Neural cell (in vitro differentiated cells): ENCODE data around the gene COPS7A. TPM values are rescaled to one million over a fixed set of nuclear protein-coding genes. Genes with fewer than 3 reads are reported as not detected.

Experiments
- H2AFZ ChIP-seq: fragments of 200-600, 300-800 bp; sonication (generic), shearing (Covaris generic); 2 replicates; pipeline ENCODE4 v1.6.0; 2014; ENCODE audit warnings: low read depth, mild to moderate bottlenecking, antibody characterized with exemption, low read length, moderate library complexity
- H3F3A ChIP-seq: fragments of 200-600 bp; shearing (Covaris generic); 2 replicates; pipeline ENCODE4 v1.6.1; 2016; ENCODE audit warnings: mild to moderate bottlenecking, moderate library complexity, mixed read lengths, antibody characterized with exemption, low read length; ENCODE audit not compliant: insufficient read depth, poor library complexity, severe bottlenecking
- H3K27ac ChIP-seq: fragments of 200-600, 300-800 bp; sonication (generic), shearing (Covaris generic); 2 replicates; pipeline ENCODE4 v1.5.1; 2014; ENCODE audit warnings: mild to moderate bottlenecking, low read length, moderate library complexity
- H3K27me3 ChIP-seq: fragments of 300-800, 200-600 bp; sonication (generic), shearing (Covaris generic); 2 replicates; pipeline ENCODE4 v1.6.0; 2014; ENCODE audit warnings: mild to moderate bottlenecking, low read depth, low read length, moderate library complexity; ENCODE audit not compliant: insufficient read depth
- H3K36me3 ChIP-seq: fragments of 300-800, 200-600 bp; sonication (generic), shearing (Covaris generic); 2 replicates; pipeline ENCODE4 v1.5.1; 2014; ENCODE audit warnings: mild to moderate bottlenecking, antibody characterized with exemption, low read length, moderate library complexity; ENCODE audit not compliant: insufficient read depth
- H3K4me2 ChIP-seq: fragments of 300-800, 200-600 bp; sonication (generic), shearing (Covaris generic); 2 replicates; pipeline ENCODE4 v1.6.0; 2014; ENCODE audit warnings: mild to moderate bottlenecking, low read length
- H3K4me3 ChIP-seq: fragments of 300-800, 200-600 bp; sonication (generic), shearing (Covaris generic); 2 replicates; pipeline ENCODE4 v1.5.1; 2014; ENCODE audit warnings: mild to moderate bottlenecking, low read length, moderate library complexity
- H3K79me2 ChIP-seq: fragments of 200-600 bp; shearing (Covaris generic); replicated peaks from 2 replicates; pipeline ENCODE4 v1.6.0; 2014; ENCODE audit warnings: mild to moderate bottlenecking, low read length, moderate library complexity; ENCODE audit not compliant: insufficient read depth
- H3K9ac ChIP-seq: fragments of 300-800, 200-600 bp; sonication (generic), shearing (Covaris generic); 2 replicates; pipeline ENCODE4 v1.6.1; 2016; ENCODE audit warnings: mild to moderate bottlenecking, low read length, mixed read lengths
- H3K9me2 ChIP-seq: fragments of 200-600 bp; shearing (Covaris generic); 2 replicates; pipeline ENCODE4 v1.6.1; 2016; ENCODE audit warnings: mild to moderate bottlenecking, low read length, mixed read lengths; ENCODE audit not compliant: insufficient read depth
- H3K9me3 ChIP-seq: fragments of 200-600, 300-800 bp; sonication (generic), shearing (Covaris generic); 2 replicates; pipeline ENCODE4 v1.6.1; 2016; ENCODE audit warnings: mild to moderate bottlenecking, mixed run types, low read length, moderate library complexity, mixed read lengths
- H4K20me1 ChIP-seq: fragments of 200-600 bp; shearing (Covaris generic); 2 replicates; pipeline ENCODE4 v1.6.1; 2016; ENCODE audit warnings: mild to moderate bottlenecking, mixed run types; ENCODE audit not compliant: insufficient read depth
- CTCF ChIP-seq: fragments of 450-650 bp; IDR thresholded peaks from 2 replicates; pipeline ENCODE4 v1.5.1; 2014; ENCODE audit warnings: antibody characterized with exemption, mild to moderate bottlenecking, moderate library complexity; ENCODE audit not compliant: poor library complexity, severe bottlenecking
- EP300 ChIP-seq: fragments of 450-650 bp; conservative IDR thresholded peaks from 2 replicates; pipeline ENCODE4 v1.6.1; 2014; ENCODE audit warnings: antibody characterized with exemption, mild to moderate bottlenecking, moderate library complexity; ENCODE audit not compliant: poor library complexity, severe bottlenecking
- EZH2 ChIP-seq: fragments of 200-600, 300-800 bp; shearing (Covaris generic), sonication (generic); IDR thresholded peaks from 2 replicates; pipeline ENCODE4 v1.6.1; 2014; ENCODE audit warnings: antibody characterized with exemption, low read length, borderline replicate concordance, mild to moderate bottlenecking; ENCODE audit not compliant: insufficient read depth, poor library complexity, severe bottlenecking
- MXI1 ChIP-seq: fragments of 450-650 bp; conservative IDR thresholded peaks from 2 replicates; pipeline ENCODE4 v1.6.1; 2014; ENCODE audit warnings: antibody characterized with exemption, mild to moderate bottlenecking; ENCODE audit not compliant: poor library complexity, severe bottlenecking
- POLR2AphosphoS5 ChIP-seq: IDR thresholded peaks from 2 replicates; pipeline ENCODE4 v1.6.1; 2012
- RAD21 ChIP-seq: fragments of 450-650 bp; conservative IDR thresholded peaks from 2 replicates; pipeline ENCODE4 v1.6.1; 2014; ENCODE audit warnings: antibody characterized with exemption, mild to moderate bottlenecking, moderate library complexity
- REST ChIP-seq: IDR thresholded peaks from 2 replicates; pipeline ENCODE4 v1.6.1; 2012; ENCODE audit warnings: borderline replicate concordance
- TAF1 ChIP-seq: IDR thresholded peaks from 2 replicates; pipeline ENCODE4 v1.6.1; 2012; ENCODE audit warnings: low read depth
- polyA plus RNA-seq: library from polyadenylated mRNA; depleted of rRNA; stranded (reverse); fragments of >200 nt; gene quantifications from 2 replicates; pipeline ENCODE4 v1.2.3, GENCODE V29; 2014

COPS7A gene
- polyA plus RNA-seq, 1 donor from 2014 or later, result 45.8 TPM

GRCh38 chr12:6771091-6771495 lies 47.2 kb downstream of the COPS7A start:
- H3K9ac ChIP-seq, result peak overlapping the region; percentile 20
- no peak overlapping the region for H3K4me2 ChIP-seq
- no peaks in the 10 kb centered on the region for H3K9me2 ChIP-seq
- TF ChIP-seq POLR2AphosphoS5 (peak; percentile 5), REST (no peak), EZH2 (no peak)
- H3K27me3 ChIP-seq, result no peaks in the 10 kb centered on the region
- no peaks in the 10 kb centered on the region for H3K9me3 ChIP-seq
- no peak overlapping the region for H2AFZ ChIP-seq
- peaks cover 6% of the 10 kb centered on the region for H3F3A ChIP-seq
- H3K27ac ChIP-seq, result no peak overlapping the region
- H3K4me3 ChIP-seq, result no peak overlapping the region
- peaks cover 49% of the 10 kb centered on the region for H3K79me2 ChIP-seq
- peaks cover 33% of the 10 kb centered on the region for H4K20me1 ChIP-seq
- peaks cover 4% of the 10 kb centered on the region for H3K36me3 ChIP-seq

- Histone ChIP-seq H3K79me2 (peaks cover 49% of the 10 kb centered on the region), H3K9ac (no peak overlapping the region), H2AFZ (no peak overlapping the region), H4K20me1 (peaks cover 33% of the 10 kb centered on the region), H3K4me2 (no peak overlapping the region), H3K9me3 (no peaks in the 10 kb centered on the region), H3K27me3 (no peaks in the 10 kb centered on the region), H3K4me3 (no peak overlapping the region), H3K9me2 (no peaks in the 10 kb centered on the region), H3F3A (peaks cover 6% of the 10 kb centered on the region), H3K36me3 (peaks cover 4% of the 10 kb centered on the region), H3K27ac (no peak overlapping the region)
- TF ChIP-seq POLR2AphosphoS5 (peak; percentile 26), TAF1 (no peak)
These were observed 47.9 kb downstream of the COPS7A start for GRCh38 chr12:6771509-6772330.

- H3F3A ChIP-seq, result peaks cover 6% of the 10 kb centered on the region
- no peak within 1 kb of the TSS for H3K4me3 ChIP-seq
- no peak within 1 kb of the TSS for H3K27ac ChIP-seq
- H3K36me3 ChIP-seq, result peaks cover 4% of the 10 kb centered on the region
- H2AFZ ChIP-seq, result no peak within 1 kb of the TSS
- H3K9me3 ChIP-seq, result no peaks in the 10 kb centered on the region
- no peak within 1 kb of the TSS for H3K4me2 ChIP-seq
- no peaks in the 10 kb centered on the region for H3K9me2 ChIP-seq
- H4K20me1 ChIP-seq, result peaks cover 33% of the 10 kb centered on the region
- H3K27me3 ChIP-seq, result no peaks in the 10 kb centered on the region
- H3K9ac ChIP-seq, result no peak within 1 kb of the TSS
- peaks cover 44% of the 10 kb centered on the region for H3K79me2 ChIP-seq
- no peak for TF ChIP-seq MXI1
- no peak for TF ChIP-seq RAD21
- TF ChIP-seq REST, result no peak
- peak; percentile 18 for TF ChIP-seq POLR2AphosphoS5
- TF ChIP-seq EP300, result no peak
- TF ChIP-seq CTCF, result no peak
These were observed 48.5 kb downstream of the COPS7A start, which contains the start of gene LAG3 for GRCh38 chr12:6772331-6772695. Gene LAG3, plus strand, starts transcription at chr12:6772520. Its CDS starts 333 bp downstream, at chr12:6772853.
